ENCODE results near the gene NDRG2.
"Not testable (repeated sequence)": the region's sequence is repeated elsewhere in the genome, so short reads cannot be mapped to it uniquely, and the experiment has no call there.

- not testable (repeated sequence) for TF ChIP-seq CTCF (IDR thresholded peaks at IDR 0.05; ENCODE audit: low read depth, low read length); POLR2A (IDR thresholded peaks at IDR 0.05; ENCODE audit: extremely low read depth, insufficient read length); MAX (IDR thresholded peaks at IDR 0.05; ENCODE audit: low read depth, low read length); MYC (IDR thresholded peaks at IDR 0.05; ENCODE audit: low read depth, low read length)
These were observed 16.1 kb upstream of the NDRG2 start for GRCh38 chr14:21040941-21041340.
